NCI-H1092 treated with DMSO at 0.1 percent for 48 hours (cell line): ENCODE data around the gene TSPAN16.
A peak's percentile ranks its signal among the peaks of the same experiment; 100 is the strongest.
"Not testable (repeated sequence)": the region's sequence is repeated elsewhere in the genome, so short reads cannot be mapped to it uniquely, and the experiment has no call there.

ENCODE experiments used
- DNase-seq: peaks from one replicate; lab custom pipeline; 2025; lab: John Stamatoyannopoulos, UW

Gene TSPAN16

DNA sequence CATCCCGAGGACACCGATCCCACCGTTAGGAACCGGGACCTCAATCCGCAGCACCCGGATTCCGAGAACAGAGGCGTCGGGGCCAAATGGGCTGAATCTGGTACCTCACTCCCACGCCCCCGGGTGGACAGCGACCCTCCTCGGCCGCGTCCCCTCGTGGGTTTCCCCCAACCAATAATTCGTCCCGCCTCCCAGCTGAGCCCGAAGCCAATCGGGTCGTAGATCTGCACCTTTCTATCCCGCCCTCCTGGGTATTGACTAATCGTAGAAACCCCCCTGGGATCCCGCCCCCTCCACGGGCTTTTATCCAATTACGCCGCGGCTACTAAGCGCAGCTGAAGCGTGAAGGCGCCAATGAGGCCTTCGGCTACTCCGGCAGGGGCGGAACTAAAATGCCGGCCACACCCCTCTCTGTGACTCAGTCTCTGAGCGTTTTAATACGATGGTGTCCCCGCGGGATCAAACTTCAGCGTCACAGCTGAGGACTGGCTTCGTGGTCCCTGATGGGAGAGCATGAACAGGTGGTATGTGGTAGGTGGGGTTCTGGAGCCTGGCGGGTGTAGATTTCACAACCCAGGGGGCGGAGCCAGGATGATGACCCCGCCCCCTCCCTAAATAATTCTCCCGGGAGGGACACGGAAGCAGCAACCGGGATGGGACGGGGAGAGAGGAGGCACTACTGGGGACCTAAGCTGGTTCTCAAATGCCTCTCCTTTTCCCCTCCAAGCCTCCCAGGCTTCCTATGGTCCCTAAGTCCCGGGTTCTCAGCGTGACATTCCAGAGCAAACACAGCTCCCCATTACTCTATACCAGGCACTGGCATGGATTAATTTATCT, 50.4 kb downstream of the TSPAN16 start, which contains the start of the genes CCDC159 and TMEM205:
Gene CCDC159, plus strand, starts transcription at position 416 of the 837 bp plus-strand sequence. Its CDS starts 88 bp downstream, at position 504.
Gene TMEM205, minus strand, starts transcription at position 165 of the 837 bp plus-strand sequence. CDS start 649 bp downstream, outside the sequence.
- DNase-seq, result peak; percentile 98

DNA sequence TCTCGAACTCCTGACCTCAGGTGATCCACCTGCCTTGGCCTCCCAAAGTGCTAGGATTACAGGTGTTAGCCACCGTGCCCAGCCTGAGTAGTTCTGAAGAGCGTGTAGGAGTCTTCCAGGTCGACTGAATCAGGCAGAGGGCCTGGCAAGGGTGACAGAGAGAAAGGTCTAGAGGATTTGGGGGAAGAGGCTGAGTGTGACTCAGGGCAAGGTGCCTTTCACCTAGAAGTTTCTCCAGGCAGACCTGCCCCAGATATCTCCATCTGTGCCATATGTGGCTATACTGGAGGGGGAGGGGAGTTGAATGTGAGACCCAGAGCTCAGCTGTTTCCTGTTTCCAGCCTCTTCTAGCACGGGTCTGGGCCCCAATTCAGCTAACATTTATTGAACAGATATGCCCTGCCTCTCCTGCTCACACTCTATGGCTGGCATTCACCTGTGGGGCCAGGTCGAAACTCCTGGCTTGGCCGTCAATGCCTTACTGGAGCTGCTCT, 51.6 kb downstream of the TSPAN16 start:
- no peak for DNase-seq

- DNase-seq, result no peak
These were observed 53.2 kb downstream of the TSPAN16 start for GRCh38 chr19:11349171-11349570.

- not testable (repeated sequence) for DNase-seq
These were observed 58.1 kb downstream of the TSPAN16 start for GRCh38 chr19:11354102-11354501.

- peak; percentile 85 for DNase-seq
These were observed 59.5 kb downstream of the TSPAN16 start, which contains the start of gene PLPPR2 for GRCh38 chr19:11355160-11356073. TSS of gene PLPPR2 (plus strand) at chr19:11355432. CDS start at chr19:11357674, 2,242 bp downstream.

- no peak for DNase-seq
These were observed 60.1 kb downstream of the TSPAN16 start for GRCh38 chr19:11356074-11356397.

DNA sequence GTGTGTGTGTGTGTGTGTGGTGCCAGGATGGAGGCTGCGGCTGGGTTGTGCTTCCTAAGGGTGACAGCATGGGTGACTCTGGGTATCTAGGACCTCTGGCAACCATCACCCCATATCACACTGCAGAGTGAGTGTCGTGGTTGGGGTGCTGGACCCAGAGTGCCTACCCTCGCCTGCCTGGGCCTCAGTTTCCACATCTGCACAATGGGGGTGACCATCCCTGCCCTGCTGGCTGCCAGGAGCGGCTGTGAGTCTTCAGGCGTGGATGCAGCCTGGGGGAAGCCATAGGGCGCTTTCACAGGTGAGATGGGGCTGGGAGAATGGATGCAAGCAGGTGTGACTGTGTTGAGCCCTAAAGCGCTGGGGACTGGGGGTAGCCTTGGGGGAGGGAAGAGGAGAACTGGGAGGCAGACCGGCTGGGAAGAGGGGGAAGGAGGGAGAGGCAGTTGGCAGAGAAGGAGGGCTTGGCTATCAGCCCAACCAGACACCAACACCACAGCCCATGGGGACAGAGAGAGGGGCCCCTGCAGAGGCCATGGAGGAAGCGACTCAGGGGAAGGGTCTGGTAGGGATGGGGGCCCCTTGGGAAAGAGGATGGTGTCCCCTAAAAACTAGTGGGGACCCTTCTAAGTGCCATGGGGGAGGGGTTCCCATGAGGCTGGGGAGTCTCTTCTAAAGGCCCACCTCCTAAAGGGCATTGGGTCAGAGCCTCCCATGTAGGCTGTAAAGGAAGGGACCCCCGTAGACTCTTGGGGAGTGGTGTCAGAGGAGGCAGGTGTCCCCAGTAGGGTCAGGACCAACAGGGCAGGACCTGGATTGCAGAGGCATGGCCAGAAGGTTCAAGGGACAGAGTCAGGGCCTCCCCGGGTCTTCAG, 61.0 kb downstream of the TSPAN16 start:
- DNase-seq, result no peak

DNA sequence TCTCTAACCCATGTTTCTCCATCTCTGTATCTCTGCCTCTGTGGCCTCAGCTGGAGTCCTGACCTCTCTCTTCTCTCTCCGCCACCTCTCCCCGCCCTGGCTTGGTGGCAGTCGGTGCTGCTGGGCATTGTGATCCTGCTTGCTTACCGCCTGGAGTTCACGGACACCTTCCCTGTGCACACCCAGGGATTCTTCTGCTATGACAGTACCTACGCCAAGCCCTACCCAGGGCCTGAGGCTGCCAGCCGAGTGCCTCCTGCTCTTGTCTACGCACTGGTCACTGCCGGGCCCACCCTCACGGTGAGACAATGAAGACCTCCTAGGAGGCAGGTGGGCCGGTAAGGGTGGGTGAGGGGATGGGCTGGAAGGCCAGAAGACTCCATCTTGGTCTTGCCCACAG, 63.5 kb downstream of the TSPAN16 start:
- no peak for DNase-seq

- no peak for DNase-seq
These were observed 65.2 kb downstream of the TSPAN16 start for GRCh38 chr19:11361037-11361770.

- DNase-seq, result no peak
These were observed 66.1 kb downstream of the TSPAN16 start for GRCh38 chr19:11361771-11362731.

DNA sequence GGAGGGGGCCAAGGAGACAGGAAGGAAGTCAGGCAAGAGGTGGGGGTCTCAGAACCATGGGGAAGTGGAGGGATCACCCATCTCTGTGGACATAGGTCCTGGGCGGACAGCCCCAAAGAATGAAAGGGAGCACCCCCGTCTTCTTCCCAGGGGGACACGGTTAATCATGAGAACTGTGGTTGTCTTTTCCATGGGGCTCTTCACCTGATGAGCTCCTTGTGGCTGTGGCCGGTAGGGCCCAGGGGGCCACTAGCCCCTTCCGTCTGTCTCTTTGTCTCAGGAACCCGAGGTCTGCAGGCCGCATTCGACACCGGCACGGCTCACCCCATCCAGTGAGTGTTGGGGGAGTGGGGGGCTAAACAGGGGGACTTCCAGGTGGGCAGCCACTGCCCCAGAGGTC, 67.9 kb downstream of the TSPAN16 start:
- DNase-seq, result no peak

DNA sequence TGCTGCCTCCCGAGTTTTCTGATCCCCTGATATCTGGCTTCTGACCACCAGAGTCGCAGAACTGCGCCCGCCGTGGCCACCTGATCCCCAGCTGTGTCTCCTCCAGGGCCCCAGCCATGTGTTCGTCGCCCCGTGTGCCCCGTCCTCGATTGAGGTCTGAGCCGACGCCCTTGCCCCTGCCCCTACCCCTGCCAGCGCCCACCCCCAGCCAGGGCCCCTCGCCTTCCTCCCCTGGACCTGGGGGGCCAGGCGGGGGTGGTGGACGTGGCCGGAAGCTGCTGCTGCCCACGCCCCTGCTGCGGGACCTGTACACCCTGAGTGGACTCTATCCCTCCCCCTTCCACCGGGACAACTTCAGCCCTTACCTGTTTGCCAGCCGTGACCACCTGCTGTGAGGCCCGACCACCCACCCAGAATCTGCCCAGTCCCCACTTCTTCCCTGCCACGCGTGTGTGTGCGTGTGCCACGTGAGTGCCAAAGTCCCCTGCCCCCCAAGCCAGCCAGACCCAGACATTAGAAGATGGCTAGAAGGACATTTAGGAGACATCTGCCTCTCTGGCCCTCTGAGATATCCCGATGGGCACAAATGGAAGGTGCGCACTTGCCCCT, 68.4 kb downstream of the TSPAN16 start:
- no peak for DNase-seq

- DNase-seq, result no peak
These were observed 69.0 kb downstream of the TSPAN16 start for GRCh38 chr19:11364935-11365334.
